GM21528 (cell line): ENCODE measurements around the gene F12.
"Not testable (repeated sequence)": the region's sequence is repeated elsewhere in the genome, so short reads cannot be mapped to it uniquely, and the experiment has no call there.

Experiments
- ATAC-seq: cut with Tn5 transposase; IDR thresholded peaks from one replicate; pipeline ENCODE4 v1.9.1; 2021; ENCODE audit warnings: mild to moderate bottlenecking, moderate library complexity; ENCODE audit not compliant: unreplicated experiment, low FRiP score

Gene F12

DNA sequence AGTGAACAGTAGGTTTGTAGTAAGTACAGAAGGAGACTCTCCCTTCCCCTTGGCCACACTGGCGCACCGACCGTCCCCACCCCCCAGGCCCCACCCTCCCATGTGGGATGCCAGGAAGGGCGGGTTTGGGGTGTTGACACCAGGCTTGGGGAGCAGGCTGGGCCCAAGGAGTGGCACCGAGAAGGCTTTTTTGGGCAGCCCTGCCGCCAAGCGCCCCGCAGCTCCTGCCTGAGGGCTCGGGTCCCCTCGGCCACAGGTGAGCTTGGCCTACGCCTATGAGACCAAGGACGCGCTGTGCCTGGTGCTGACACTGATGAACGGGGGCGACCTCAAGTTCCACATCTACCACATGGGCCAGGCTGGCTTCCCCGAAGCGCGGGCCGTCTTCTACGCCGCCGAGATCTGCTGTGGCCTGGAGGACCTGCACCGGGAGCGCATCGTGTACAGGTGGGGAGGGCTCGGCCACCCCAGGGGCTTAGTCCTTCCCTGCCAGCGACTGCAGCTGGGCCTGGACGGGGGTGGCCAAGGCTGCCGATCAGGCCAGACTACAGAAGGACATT is 24.4 kb upstream of the F12 start:
- ATAC-seq, result no peak

DNA sequence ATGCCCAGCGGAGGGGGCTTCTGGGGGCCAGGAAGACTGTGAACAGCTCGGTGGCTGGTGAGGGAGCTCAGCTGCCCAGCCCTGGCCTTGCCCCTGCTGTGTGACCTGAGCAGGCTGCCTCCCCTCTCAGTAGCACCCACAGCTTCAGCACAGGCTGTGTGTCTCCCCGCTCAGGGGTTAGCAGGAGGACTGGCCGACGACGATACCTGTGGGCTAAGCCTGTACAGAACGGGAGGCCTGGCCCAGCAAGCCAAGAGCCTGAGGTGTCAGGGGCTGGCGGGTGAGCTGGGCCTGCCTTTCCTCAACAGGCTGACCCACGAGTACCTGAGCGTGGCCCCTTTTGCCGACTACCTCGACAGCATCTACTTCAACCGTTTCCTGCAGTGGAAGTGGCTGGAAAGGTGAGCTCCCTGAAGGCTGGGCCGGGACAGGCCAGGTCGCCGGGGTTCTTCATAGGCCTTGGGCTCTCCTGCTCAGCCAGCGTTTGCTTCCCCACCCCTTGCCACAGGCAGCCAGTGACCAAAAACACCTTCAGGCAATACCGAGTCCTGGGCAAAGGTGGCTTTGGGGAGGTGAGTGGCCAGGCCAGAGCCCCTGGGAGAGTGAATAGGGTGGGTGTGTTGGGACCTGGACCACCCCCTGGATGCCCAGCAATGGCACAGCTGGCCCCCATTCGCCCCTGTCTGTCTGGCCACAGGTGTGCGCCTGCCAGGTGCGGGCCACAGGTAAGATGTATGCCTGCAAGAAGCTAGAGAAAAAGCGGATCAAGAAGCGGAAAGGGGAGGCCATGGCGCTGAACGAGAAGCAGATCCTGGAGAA is 23.7 kb upstream of the F12 start:
- ATAC-seq, result no peak

DNA sequence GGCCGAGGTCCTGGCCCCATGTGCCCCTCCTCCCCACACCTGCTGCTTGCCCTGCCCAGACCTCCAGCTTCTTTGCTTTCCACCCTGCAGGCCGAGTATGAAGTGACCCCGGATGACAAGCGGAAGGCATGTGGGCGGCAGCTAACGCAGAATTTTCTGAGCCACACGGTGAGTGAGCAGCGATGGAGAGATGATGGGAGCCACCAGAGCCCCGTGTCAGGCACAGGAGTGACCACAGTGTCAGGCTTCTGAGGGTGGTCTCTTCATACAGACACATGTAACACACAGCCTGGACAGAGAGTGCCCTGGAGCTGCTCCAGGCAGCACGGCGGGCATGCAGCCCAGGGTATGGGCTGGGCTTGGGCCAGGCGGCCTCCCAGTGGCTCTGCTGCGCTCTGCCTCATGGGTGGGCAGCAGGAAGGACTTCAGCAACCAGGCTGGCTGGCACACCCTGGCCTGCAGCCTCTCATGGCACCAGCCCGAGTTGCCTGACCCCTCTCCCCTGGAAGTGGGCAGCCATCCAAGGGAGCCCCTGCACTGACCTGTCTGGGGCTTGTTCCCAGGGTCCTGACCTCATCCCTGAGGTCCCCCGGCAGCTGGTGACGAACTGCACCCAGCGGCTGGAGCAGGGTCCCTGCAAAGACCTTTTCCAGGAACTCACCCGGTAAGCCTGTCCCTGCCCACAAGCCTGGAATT is 22.9 kb upstream of the F12 start:
- ATAC-seq, result no peak

DNA sequence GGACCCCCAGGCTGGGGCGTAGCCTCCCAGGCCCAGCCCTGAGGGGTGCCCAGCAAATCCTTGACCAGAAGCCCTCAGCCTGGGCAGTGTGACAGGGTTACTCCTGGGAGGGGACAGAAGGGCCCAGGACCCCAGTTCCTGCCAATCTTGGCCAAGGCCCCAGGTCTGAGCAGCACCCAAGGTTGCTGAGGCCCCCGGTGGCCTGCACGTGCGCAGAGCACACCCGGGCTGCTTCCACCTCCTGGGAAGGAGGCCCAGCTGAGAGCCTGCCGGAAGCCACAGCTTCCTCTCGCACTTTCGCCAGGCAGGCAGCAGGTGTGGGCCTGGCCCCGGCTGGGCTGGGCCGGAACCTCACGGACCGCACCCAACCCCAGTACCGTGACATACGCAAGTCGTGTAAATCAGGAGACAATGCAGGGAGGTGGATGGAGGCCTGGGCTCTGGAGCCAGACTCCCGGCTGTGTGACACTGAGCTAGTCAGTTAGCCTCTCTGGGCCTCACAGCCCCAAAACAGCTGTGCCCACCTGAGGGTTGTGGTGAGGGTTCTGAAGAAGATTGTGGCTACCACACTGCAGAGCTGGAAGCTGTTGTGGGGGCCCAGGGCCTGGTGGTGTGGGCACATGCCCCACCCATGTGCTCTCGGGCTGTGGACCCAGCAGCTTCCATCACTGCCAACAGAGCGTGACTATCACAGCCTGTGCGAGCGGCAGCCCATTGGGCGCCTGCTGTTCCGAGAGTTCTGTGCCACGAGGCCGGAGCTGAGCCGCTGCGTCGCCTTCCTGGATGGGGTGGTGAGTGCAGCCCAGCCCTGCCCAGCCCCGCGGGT is 22.2 kb upstream of the F12 start:
- peak; percentile 40 for ATAC-seq

DNA sequence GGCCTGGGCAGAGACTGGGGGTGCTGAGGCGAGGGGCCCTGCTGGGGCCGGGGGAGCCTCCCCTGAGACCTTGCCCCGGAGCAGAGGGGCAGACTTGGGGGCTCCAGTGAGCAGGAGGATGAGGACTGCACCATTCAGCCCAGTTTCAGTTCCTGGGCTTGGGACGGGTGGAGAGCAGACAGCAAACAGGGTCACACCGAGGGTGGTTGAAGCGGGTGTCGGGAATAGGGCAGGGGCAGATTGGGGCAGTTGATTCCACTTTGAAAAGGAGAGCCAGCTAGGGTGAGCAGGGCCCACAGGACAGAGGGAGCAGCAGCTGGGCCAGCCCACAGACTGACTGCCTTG is 21.6 kb upstream of the F12 start:
- peak; percentile 0 for ATAC-seq

DNA sequence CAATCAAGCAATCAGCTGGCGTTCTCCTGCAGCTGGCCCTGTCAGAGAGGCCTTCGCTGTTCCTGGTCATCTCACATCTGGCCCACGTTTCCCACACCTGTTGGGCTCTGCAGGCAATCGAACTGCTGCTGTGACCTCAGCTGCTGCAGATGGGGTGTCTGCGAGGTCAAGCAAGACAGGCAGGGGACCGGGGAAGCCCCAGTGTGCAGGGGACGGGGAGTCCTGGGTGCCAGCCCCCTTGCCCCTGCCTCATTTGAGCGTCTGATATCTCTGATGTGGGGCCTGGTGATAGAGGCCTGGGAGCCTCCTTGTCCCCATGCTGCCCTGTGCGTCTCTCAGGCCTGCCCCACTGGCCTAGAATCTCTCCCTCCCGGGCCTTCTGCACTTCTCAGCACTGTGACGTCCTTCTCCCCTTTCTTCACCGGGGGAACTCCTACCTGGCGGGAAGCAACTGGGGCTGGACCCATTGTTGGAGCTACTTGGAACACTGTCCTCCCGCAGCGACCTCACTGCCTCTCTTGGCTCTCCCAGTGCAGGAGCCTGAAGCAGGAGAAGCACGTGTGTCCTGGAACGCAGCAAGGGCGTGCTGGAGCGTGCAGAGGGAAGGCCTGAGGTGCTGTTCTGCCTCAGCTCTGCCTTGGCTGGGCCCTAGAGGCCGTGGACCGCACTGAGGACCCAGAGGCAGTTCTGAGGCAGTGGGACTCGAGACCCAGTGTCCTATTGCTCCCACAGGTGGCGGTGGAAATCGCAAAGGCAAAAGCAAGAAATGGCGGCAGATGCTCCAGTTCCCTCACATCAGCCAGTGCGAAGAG is 21.0 kb upstream of the F12 start:
- no peak for ATAC-seq

DNA sequence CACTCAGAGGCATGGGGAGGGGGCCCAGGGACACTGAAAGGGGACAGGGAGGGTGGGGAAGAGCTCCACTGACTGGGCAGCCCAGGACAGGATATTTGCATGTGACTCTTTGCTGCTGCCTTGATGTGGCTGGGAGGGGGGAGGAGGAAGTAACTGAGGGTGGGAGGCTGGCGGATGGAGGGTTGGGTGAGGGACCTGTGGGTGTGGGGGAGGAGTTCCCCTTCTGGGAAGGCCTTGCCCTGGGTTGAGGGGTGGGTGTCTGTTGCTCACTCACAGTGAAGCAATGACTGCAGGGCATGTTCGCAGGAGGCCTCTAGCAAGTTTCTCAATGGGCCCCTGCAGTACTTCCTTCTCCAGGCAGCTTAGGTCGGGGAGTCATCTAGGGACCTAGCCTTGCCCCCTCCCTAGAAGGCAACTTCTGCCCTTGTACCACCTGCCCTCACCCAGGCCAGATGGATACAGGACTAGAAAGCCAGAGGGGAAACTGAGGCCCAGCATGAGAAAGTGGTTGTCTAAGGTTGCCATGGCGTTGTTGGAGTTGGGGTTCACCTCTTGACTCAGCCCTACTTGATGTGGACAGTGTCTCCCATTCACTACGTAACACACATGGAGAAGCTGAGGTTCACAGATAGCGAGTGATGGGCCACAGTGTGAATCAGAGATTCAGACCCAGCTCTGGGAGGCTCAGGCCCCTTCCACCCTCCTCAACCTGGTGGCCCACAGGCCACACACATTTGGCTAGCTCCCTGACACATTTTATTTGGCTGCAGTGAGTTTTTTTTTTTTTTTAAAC is 20.1 kb upstream of the F12 start:
- no peak for ATAC-seq

DNA sequence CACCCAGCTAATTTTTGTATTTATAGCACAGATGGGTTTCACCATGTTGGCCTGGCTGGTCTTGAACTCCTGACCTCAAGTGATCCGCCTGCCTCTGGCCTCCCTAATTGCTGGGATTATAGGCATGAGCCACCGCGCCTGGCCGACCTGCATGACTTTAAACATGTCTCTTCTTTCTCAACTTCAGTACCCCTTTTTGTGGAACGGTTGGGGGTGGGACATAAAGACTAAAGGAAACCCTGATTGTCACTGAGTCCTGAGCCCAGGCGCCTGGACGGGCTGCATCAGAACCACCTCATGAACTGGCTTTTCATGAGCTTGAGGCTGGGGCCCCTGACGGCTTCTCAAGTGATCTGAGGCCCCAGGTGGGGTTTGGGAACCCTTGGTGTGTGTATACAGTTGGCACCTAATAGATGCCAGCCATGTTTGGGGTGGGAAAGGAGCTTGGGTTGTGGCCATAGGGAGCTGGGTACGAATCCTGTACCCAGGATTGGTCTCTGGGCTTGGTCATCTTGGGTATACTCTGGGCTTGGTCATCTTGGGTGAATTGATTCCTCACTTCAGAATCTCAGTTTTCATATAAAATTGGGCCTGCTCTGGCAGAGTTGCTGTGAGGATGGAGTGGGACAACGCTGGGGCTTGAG is 19.3 kb upstream of the F12 start:
- ATAC-seq, result no peak

DNA sequence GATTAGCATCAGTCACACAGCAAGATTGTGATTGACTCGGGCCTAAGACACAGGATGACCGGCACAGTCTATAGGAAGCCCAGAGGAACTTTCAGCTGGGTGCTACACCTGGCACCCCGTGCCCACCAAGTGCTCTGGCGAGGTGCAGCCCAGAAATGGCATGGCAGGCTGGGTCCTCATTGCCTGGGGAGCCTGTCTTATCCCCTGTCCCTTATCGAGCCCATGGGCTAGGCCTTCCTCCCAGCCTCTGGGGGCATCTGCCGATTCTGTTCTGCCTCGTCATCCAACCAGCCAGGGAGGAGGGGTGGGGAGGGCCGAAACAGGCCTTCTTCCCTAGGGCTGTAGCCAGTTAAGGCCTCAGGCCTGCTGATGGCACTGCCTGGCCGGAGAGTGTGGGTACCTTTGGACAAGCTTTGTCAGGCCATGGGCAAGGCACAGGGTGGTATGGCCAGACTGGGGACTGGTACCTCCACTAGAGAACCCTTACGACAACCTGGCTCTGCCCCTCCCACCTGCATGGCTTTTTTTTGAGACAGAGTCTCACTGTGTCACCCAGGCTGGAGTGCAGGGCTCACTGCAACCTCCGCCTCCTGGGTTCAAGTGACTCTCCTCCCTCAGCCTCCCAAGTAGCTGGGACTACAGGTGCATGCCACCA is 18.7 kb upstream of the F12 start:
- no peak for ATAC-seq

DNA sequence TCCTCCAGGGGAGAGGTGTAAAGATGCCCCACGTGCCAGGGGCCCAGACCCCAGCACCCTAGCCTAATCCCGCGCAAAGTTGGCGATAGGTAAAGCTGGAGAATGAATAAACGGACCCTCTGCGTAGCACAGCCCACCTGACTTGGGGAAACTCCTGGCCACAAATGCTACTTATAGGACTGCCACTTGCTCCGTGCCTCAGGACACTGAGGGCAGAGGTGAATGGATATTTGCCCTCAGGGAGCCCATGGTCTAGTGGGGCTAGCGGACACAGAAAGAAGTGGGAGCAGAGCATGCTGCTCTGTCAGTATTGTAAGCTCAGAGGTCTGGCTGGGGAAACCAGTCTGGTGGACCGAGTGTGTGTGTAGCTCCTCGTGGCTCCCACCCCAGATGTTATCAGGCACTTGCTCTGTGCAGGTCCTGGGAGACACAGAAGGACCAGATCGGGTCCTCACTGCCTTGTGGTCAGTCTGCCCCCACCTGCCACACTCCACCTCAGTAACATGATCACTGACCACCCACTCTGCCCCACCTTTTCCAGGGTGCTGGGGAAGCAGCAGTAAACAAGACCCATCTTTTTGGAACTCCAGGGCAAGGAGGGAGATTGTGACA is 18.0 kb upstream of the F12 start:
- ATAC-seq, result no peak

DNA sequence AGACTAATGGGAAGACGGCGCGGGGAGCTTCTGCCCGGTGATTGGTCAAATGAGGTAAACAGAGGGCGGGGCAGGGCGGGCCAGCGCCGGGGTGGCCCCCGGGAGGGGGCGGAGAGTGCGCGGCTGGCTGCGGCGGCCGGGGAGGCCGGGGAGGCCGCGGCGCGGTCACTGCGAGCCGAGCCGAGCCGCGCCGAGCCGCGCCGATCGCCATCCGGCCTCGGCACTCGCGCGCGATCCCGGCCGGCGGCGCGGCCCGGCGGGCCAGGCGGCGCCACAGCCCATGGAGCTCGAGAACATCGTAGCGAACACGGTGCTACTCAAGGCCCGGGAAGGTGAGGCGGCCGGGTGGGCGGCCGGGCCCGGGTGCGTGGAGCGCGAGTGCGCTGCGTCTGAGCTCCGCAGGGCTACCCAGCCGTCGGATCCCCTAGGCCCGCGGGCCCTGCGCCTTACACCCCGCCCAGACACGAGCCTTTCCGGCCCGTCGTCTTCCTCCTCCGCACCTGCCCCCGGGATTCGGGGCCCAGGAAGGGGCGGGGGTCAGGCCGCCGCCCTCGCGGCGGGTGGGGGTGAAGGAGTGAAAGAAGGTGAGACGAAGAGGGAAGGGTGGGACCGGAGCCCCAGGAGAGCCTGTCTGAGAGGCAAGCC is 17.3 kb upstream of the F12 start, which contains the start of gene GRK6:
Gene GRK6 (plus strand): TSS at position 111 of the 645 bp plus-strand sequence. CDS start 170 bp downstream, at position 281.
- peak; percentile 8 for ATAC-seq

DNA sequence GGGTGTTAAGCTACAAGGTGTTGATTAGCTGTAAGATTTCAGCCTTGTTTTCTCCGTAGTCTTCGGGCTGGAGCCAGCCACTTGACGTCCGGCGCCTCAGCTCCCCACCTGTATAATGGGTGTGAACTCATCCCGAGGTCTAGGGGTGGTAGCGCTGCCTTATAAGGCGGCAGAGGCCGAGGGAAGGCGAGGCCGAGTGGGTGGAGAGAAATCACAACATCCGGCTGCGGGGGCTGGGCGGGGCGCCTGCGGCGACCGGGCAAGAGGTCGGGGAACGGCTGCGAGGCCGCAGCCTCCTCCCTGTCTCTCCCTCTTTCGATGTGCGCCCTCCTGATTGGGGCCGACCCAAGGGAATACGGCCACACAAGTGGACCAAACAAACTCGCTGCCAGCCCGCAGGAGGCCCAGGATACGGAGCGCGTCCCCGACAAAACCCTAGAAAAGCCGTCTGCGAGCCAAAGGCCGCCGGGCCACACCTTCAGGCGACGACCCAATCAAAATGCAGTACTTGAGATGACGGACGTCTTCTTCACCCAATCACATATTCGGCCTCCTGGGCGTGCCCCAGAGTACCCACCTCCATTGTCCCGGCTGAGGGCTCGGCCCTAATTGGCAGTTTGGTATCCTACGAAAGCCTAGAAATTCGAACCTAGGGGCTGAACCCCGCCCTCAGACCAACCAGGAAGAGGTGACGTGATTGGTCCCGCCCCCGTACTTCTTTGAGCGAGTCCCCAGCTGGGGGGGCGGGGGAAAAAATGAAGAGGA is 16.6 kb upstream of the F12 start:
- peak; percentile 82 for ATAC-seq

DNA sequence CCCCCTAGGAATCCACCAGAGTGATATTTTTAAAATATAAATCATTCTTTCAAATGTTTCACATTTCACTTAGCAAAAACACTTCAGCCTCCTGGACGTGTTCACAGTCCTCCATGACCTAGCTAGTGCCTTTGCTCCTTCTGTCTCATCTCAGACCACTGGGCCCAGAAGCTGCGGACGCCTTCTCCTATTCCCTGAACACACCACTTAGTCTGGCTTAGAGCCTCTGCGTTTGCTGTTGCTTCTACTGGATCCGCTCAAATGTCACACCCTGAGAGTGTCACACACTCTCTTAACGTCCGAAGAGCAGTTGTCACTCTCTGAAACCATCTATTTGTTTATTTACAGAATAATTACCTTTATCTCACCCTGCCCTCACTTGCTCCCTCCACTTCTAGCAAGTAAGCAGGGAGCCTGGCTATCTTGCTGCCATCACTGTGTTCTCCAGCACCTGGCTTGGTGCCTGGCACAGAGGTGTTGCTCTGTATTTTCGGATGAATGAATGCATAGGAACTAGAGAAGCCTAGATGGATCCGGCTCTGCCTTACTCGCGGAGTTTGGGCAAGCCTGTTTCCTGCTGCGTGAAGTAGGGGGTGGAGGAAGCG is 15.9 kb upstream of the F12 start:
- no peak for ATAC-seq

DNA sequence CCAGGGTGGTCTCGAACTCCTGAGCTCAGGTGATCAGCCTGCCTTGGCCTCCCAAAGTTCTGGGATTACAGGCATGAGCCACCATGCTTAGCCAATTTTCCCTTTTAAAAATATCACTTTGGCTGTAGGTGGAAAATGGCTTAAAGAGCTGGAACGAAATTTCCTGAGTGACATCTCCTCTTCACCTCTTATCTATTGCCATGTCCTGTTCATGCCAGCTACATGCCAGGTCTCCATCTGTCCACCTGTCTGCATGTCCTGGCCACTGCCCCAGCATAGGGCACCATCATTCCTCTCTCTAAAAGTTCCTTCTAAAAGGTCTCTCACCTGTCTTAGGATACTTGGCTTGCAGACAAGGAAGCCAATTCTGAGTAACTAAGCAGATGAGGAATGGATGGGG is 14.3 kb upstream of the F12 start:
- no peak for ATAC-seq

DNA sequence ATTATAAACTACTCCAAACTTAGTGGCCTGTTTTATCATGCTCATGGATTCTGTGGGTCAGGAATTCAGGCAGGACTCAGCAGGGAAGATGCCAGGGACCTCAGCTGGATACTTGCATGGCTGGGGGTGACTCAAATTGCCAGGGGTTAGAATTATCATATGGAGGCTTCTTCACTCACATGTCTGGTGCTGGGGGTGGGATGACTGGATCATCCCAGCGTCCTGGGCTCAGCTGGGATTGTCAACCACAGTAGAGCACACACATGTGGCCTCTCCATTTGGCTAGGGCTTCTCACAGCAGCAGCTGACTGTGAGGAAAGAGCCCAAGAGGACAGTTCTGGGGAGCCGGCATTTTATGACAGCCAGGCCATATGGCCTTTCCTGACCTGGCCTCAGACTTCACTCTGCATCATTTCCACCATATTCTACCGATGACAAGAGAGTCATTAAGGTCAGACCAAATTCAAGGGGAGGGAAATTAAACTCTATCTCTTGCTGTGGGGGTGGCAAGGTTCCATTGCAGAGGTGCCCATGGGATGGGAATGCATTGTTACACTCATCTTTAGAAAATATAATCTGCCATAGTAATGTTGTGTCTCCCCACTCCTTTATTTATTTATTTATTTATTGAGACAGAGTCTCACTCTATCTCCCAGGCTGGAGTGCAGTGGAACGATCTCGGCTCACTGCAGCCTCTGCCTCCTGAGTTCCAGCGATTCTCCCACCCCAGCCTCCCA is 11.9 kb upstream of the F12 start:
- ATAC-seq, result no peak

DNA sequence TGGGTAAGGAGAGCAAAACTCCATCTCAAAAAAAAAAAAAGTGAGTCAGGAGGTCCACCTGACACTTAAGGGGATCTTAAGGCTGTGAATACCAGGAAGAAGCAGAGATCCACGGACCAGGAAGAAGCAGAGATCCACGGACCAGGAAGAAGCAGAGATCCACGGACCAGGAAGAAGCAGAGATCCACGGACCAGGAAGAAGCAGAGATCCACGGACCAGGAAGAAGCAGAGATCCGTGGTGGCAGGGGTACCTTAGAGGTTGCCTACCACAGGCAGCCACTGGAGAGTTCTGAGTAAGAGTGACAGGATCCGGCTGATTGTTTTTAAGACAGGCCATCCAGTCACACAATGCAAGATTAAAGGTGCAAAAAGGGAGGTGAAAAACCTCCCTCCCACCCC is 11.1 kb upstream of the F12 start:
- not testable (repeated sequence) for ATAC-seq
